ENCODE results near the gene LIMCH1. TPM values are rescaled to one million over a fixed set of nuclear protein-coding genes. Genes with fewer than 3 reads are reported as not detected.

The LIMCH1 gene
- total and polyA plus RNA-seq, 2 experiments from 2014 or later: 10.6 to 13.3 TPM

- 2% methylated on average over 18 of the region's 36 CpGs for WGBS (ENCODE audit: low lambda C conversion rate, missing lambda C conversion rate)
- no peak for TF ChIP-seq EZH2phosphoT487 (IDR thresholded peaks at IDR 0.05; ENCODE audit: low read depth, severe bottlenecking, unreplicated experiment)
- TF ChIP-seq EZH2 (IDR thresholded peaks at IDR 0.05; ENCODE audit: borderline replicate concordance): peak; percentile 93
- no peak for TF ChIP-seq CTCF (IDR thresholded peaks at IDR 0.05; ENCODE audit: poor library complexity)
- Histone ChIP-seq H3K27ac (no peak overlapping the region), H3K9me2 (replicated peaks; ENCODE audit: insufficient read depth) (no peaks in the 10 kb centered on the region), H3K4me3 (no peak overlapping the region), H3K9me3 (ENCODE audit: low read depth) (no peaks in the 10 kb centered on the region), H2AFZ (peak overlapping the region; percentile 52), H3K79me2 (no peaks in the 10 kb centered on the region), H3K36me3 (replicated peaks; ENCODE audit: insufficient read depth, low read depth) (no peaks in the 10 kb centered on the region), H4K20me1 (ENCODE audit: insufficient read depth, poor library complexity, severe bottlenecking) (no peaks in the 10 kb centered on the region), H3K4me1 (ENCODE audit: insufficient read depth) (no peaks in the 10 kb centered on the region), H3K4me2 (peak overlapping the region; percentile 72), H3K27me3 (peaks cover 97% of the 10 kb centered on the region)
- DNase-seq (ENCODE audit: low spot score): no peak
These were observed 208.1 kb downstream of the LIMCH1 start for GRCh38 chr4:41746025-41746439.

GRCh38 chr4:41746440-41747229 lies 208.7 kb downstream of the LIMCH1 start:
- Histone ChIP-seq H3K4me1 (ENCODE audit: insufficient read depth) (no peaks in the 10 kb centered on the region), H3K79me2 (no peaks in the 10 kb centered on the region), H3K27me3 (peaks cover 97% of the 10 kb centered on the region), H2AFZ (peak overlapping the region; percentile 52), H4K20me1 (ENCODE audit: insufficient read depth, poor library complexity, severe bottlenecking) (no peaks in the 10 kb centered on the region), H3K9me3 (ENCODE audit: low read depth) (no peaks in the 10 kb centered on the region), H3K4me2 (peak overlapping the region; percentile 72), H3K4me3 (no peak overlapping the region), H3K36me3 (replicated peaks; ENCODE audit: insufficient read depth, low read depth) (no peaks in the 10 kb centered on the region), H3K9me2 (replicated peaks; ENCODE audit: insufficient read depth) (no peaks in the 10 kb centered on the region), H3K27ac (no peak overlapping the region)
- DNase-seq (ENCODE audit: low spot score): no peak
- 6% methylated on average over 37 of the region's 37 CpGs for WGBS (ENCODE audit: low lambda C conversion rate, missing lambda C conversion rate)
- TF ChIP-seq CTCF (IDR thresholded peaks at IDR 0.05; ENCODE audit: poor library complexity) (no peak), EZH2phosphoT487 (IDR thresholded peaks at IDR 0.05; ENCODE audit: low read depth, severe bottlenecking, unreplicated experiment) (peak; percentile 72), EZH2 (IDR thresholded peaks at IDR 0.05; ENCODE audit: borderline replicate concordance) (peak; percentile 93)

GRCh38 chr4:41747230-41748055 lies 209.5 kb downstream of the LIMCH1 start:
- no peaks in the 10 kb centered on the region for H3K9me2 ChIP-seq (replicated peaks; ENCODE audit: insufficient read depth)
- DNase-seq (ENCODE audit: low spot score): no peak
- WGBS (ENCODE audit: low lambda C conversion rate, missing lambda C conversion rate): 4% methylated on average over 49 of the region's 49 CpGs
- H3K9me3 ChIP-seq (ENCODE audit: low read depth): no peaks in the 10 kb centered on the region
- no peaks in the 10 kb centered on the region for H3K4me1 ChIP-seq (ENCODE audit: insufficient read depth)
- TF ChIP-seq CTCF (IDR thresholded peaks at IDR 0.05; ENCODE audit: poor library complexity) (no peak), EZH2phosphoT487 (IDR thresholded peaks at IDR 0.05; ENCODE audit: low read depth, severe bottlenecking, unreplicated experiment) (peak; percentile 58), EZH2 (IDR thresholded peaks at IDR 0.05; ENCODE audit: borderline replicate concordance) (peak; percentile 66)
- H3K27me3 ChIP-seq: peaks cover 97% of the 10 kb centered on the region
- H3K27ac ChIP-seq: no peak overlapping the region
- no peak overlapping the region for H2AFZ ChIP-seq
- H3K36me3 ChIP-seq (replicated peaks; ENCODE audit: insufficient read depth, low read depth): no peaks in the 10 kb centered on the region
- no peak overlapping the region for H3K4me3 ChIP-seq
- H3K4me2 ChIP-seq: peak overlapping the region; percentile 34
- no peaks in the 10 kb centered on the region for H4K20me1 ChIP-seq (ENCODE audit: insufficient read depth, poor library complexity, severe bottlenecking)
- H3K79me2 ChIP-seq: no peaks in the 10 kb centered on the region

All from hepatocyte (in vitro differentiated cells).